ENCODE results near the gene CLDN9.

The CLDN9 gene

DNA sequence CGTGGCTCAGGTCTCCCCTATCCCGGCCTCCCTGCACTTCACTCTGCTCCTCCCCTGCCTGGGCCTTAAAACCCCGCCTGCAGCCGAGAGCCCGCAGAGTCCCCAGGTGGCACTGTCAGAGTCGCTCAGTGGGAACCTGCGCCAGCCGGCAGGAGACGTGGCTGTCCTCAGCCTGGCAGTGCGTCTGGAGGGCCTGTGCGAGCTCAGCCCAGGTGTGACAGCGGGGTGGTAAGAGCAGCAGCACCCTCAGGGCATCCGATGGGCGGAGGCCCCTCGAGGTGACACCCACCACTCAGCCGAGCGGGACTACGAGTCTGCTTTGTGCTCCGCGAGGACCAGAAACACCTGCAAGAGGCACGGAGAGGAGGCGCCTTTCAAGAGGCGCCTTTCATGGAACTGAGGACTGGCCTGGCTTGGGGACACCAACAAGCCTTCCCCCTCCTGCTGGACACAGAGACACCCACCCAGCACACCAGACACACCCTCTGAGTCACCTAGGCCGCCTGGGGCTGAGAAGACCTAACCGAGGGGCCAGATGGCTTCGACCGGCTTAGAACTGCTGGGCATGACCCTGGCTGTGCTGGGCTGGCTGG is at the start of gene CLDN9:
Gene CLDN9, plus strand, starts transcription at position 96 of the 593 bp plus-strand sequence. Its CDS starts 440 bp downstream, at position 536.
- DNase-seq, result peak; percentile 29

DNA sequence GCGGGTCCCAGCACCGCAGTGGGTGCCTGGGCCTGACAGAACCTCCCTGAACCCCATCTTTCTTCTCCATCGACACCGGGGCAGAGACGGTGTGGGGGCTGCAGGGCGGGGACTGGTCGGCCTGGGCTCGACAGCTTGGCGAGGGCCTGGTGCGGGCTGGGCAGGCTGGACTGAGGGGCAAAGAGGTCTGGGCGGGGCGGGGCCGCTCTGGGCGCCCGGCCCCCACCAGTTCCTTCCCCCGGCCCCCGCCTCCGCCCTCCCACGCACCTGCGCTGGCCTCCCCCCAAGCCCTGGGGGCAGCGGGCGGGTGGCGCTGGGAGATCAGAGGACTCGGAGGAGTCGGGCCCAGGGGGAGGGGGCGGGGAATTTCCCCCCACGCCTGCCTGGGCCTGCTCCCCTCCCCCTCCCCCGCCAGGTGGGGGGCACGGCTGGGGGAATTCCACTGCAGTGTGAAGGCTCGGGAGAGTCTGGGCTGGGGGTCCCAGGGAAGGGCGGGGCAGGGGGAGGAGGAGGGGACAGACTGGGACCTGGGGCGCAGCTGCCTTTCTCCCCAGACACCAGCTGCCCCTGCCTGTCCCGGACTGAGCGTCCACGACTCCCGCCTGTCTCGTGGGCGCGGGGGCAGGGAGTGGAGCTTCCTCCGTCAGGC is 49.5 kb upstream of the CLDN9 start:
- no peak for DNase-seq

- DNase-seq, result peak; percentile 44
Measured at GRCh38 chr16:2963723-2964474, 48.8 kb upstream of the CLDN9 start, which contains the start of gene KREMEN2. KREMEN2 (plus strand) TSS chr16:2964275; CDS start chr16:2964521, 246 bp downstream.

DNA sequence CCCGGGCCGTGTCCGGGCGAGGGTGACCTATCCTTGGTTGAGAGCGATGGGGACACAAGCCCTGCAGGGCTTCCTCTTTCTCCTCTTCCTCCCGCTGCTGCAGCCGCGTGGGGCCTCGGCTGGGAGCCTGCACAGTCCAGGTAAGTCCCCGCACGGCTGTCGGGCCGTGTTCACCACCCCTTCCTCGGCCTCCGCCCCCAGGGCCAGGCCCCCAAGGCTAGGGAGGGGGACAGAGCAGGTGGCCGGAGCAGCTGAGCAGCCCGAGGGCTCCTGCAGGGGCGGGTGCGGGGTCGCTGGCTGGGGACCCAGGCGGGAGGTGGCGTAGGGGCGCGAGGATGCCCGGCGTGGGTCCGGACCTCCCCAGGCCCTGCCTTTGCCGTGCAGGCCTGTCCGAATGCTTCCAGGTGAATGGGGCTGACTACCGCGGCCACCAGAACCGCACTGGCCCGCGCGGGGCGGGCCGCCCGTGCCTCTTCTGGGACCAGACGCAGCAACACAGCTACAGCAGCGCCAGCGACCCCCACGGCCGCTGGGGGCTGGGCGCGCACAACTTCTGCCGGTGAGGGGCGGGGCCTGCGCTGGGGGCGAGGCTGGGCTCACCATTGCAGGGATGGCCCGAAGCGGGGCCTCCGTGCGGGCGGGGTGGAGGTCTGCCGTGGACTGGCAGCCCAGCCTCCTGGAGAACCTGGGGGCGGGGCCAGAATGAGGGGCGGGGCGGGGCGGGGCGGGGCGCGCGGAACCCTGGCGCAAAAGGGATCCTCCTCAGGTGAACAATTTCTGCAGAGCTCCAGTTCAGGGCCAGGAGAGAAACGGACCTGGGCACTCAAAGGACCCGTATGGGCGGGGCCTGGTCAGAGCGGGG is 48.0 kb upstream of the CLDN9 start:
- DNase-seq, result peak; percentile 73

- DNase-seq, result no peak
Measured at GRCh38 chr16:2966043-2966807, 46.5 kb upstream of the CLDN9 start.

GRCh38 chr16:2966808-2967191 is 45.9 kb upstream of the CLDN9 start:
- DNase-seq, result peak; percentile 14

DNA sequence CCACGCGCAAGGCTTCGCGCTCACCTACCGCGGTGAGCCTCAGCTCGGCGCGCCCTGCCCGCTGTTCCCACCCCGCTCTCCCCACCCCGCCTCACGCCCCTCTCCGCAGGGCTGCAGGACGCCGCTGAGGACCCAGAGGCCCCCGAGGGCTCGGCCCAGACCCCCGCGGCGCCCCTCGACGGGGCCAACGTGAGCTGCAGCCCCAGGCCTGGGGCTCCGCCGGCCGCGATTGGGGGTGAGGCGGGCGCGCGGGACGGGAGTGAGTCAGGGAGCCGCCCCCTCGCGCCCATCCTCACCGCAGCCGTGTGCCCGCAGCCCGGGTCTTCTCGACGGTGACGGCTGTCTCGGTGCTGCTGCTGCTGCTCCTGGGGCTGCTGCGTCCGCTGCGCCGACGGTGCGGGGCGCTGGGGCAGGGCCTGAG is 45.5 kb upstream of the CLDN9 start:
- no peak for DNase-seq

DNA sequence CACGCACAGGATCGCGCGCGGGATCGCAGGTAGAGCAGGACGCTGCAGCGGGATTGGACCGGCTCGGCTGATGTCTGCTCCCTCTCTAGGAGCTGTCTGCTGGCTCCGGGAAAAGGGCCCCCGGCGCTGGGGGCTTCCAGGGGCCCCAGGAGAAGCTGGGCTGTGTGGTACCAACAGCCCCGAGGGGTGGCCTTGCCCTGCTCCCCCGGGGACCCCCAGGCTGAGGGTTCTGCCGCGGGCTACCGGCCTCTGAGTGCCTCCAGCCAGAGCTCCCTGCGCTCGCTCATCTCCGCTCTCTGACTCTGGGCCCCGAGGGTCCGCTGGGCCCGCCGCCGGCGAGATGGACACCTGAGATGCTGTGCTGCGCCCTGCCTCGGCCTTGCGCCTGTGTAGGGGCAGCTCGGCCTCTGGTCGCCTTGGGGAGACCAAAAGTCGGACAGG is 45.0 kb upstream of the CLDN9 start:
- no peak for DNase-seq

DNA sequence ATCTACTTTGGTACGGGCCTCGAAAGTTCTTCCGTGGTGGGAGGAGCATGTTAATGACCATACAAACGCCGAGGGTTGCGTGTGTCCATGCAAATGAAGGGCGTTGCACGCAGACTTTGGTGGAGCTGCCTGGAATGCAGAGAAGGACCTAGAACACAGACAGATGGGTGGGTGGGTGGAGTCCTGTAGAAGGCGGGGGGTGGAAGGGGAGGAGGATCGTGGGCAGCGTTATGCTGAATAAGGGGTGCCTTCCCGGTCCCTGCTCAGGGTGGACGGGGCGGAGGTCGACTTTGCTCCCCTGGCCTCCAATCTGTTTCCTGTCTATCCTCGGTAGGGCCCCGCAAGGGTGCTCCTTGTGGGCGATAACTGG is 44.4 kb upstream of the CLDN9 start:
- DNase-seq, result no peak

DNA sequence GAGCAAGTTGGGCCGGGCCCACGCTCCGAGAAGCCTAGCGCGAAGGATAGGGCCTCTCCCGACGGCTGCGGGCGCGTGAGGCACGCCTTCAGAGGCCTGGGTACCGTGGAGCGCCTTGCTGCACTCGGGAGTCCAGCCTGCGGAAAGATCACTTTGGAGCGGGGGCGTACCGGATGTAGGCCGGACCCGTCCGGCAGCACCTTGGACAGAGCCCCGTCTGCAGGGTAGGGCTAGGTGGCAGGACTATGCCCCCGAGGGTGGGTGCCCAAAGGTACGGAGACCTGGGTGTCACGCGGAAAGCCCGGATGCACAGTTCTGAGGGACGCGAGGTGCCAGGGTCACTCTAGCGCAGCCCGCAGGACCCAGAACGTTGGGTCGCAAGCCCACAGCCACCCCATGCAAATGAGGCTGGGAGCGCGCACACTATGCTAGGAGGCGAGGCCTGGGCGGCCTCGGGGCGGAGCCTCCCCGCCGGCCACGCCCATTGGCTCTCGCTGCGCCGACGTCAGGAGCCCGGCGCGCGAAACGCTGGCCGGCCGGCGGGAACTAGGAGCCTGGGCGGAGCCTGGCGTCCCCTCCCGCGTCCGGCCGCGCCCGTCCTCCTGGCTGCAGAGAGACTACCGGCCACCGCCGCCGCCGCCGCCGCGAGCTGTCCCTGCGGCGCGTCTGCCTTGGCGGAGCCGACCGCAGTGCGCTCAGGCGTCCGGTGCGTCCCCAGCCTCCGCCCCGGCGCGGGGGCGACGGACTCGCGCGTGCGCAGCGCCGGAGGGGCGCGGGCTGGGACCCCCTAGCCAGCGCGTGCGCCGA is 43.8 kb upstream of the CLDN9 start, which contains the start of gene PAQR4:
Gene PAQR4, plus strand, starts transcription at position 611 of the 807 bp plus-strand sequence. CDS start 327 bp downstream, outside the sequence.
- peak; percentile 83 for DNase-seq

DNA sequence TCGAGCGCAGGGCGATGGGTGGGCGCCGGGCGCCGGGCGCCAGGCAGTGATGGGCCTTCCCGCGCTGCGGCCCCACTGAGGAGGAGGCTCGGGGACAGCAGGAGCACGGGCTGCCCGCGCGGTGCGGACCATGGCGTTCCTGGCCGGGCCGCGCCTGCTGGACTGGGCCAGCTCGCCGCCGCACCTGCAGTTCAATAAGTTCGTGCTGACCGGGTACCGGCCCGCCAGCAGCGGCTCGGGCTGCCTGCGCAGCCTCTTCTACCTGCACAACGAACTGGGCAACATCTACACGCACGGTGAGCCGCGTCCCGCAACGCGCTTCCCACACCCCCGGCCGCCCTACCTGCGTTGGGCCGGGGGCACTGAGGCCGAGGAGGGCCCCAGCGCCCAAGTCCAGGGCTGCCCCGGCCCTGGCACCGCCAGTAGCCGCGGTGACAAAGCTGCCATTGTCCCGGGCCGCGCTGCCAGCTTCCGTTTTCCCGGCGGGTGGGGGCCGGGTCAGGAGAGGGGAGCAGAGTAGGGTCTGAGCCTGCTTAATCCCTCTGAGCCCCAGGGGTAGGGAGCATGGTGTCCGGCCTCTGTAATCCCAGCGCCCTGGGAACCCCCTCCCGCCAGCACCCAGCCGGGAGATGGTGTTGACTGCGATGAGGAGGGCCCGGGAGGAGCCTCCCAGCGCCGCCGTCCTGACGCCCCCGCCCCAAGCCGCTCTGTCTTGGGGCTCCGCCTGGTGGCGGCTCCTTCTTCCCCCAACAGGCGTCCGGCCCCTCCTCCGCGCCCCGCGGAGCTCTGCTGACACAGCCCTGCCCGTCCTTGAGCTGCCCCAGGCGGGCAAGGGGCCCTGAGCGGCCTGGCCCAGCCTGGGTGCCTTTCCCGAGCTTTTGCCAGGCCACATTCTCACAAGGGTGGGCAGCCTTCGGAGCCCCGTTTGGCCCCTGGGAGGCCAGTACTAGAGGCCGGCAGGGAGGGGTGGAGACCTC is 42.9 kb upstream of the CLDN9 start:
- DNase-seq, result peak; percentile 68

DNA sequence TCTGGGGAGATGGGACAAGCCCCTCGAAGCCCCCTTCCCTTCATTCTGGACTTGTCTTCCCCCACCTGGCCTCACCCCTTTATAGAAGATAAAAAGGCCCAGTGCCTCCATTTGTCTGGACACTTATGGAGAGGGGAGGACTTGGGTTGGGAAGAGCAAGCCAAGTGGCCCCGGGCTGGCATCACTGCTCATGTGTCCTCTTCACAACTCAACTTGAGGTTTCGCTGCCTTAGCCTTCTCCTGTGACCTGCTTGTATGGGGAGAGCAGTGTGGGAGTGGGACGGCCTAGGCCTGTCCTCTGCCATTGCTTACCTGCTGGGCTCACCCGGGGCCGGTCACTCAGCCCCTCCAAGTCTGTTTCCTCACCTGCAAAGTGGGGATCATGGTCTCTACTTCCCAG is 42.2 kb upstream of the CLDN9 start:
- no peak for DNase-seq

DNA sequence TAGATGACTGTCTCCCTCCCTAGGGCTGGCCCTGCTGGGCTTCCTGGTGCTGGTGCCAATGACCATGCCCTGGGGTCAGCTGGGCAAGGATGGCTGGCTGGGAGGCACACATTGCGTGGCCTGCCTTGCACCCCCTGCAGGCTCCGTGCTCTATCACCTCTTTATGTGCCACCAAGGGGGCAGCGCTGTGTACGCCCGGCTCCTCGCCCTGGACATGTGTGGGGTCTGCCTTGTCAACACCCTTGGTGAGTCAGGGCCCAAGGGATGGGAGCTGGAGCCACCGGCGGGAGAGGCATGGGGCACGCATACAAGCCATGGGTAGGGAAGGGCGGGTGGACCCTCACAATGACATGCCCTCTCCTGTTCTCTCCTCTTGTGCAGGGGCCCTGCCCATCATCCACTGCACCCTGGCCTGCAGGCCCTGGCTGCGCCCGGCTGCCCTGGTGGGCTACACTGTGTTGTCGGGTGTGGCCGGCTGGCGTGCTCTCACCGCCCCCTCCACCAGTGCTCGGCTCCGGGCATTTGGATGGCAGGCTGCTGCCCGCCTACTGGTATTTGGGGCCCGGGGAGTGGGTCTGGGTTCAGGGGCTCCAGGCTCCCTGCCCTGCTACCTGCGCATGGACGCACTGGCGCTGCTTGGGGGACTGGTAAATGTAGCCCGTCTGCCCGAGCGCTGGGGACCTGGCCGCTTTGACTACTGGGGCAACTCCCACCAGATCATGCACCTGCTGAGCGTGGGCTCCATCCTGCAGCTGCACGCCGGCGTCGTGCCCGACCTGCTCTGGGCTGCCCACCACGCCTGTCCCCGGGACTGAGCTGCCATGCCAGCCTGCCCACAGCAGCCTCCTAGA is 41.4 kb upstream of the CLDN9 start:
- no peak for DNase-seq

GRCh38 chr16:2971985-2972784 is 40.5 kb upstream of the CLDN9 start:
- no peak for DNase-seq

DNA sequence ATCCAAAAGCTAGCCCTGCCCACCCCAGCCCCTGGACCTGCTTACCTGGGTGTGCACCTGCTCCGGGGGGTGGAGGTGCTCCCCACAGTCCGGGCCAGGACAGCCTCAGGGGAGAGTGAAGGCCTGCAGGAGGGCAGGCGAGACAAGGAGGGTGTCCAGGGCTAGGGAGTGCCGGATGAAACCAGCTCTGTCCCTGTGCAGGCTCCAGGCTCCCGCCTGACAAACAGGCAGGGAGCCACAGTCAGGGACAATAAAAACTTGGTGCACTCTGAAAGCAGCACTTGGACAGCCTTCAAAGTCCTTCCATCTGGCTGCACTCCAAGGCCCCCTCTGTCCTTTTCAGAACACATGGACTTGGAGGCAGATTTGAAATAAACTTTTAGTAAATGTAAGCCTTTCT is 39.6 kb upstream of the CLDN9 start:
- no peak for DNase-seq

DNA sequence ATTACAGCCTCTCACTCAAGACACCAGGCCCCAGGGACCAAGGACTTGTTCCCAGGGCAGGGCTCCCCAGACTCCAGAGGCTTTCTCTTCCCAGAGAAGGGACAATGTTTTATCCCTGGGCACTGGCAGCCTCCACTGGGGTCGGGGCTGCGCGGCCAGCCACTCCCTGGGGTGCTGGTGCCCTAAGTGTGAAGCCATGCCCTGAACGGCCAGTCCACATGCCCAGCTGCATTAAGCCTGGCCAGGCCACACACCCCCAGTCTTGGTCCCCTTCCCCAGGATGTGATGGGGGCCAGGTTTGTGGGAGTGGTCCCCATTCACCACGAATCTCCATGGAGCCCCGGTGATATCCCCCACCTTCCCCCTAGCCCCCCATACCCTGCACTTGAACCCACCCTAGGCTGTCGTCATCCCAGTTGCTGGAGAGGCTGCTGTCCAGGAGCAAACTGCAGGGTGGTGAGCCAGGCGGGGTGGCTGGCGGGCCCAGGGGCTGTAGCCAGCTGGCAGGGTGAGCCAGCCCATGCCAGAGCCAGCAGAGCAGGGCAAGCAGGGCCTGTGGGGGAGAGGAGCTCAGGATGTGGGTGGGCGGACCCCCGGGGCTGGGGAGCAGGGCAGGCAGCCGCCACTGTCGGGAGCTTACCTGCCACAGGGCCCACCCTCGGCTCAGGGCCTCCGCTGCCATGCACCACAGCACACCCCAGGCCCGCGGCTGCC is 39.0 kb upstream of the CLDN9 start:
- no peak for DNase-seq

DNA sequence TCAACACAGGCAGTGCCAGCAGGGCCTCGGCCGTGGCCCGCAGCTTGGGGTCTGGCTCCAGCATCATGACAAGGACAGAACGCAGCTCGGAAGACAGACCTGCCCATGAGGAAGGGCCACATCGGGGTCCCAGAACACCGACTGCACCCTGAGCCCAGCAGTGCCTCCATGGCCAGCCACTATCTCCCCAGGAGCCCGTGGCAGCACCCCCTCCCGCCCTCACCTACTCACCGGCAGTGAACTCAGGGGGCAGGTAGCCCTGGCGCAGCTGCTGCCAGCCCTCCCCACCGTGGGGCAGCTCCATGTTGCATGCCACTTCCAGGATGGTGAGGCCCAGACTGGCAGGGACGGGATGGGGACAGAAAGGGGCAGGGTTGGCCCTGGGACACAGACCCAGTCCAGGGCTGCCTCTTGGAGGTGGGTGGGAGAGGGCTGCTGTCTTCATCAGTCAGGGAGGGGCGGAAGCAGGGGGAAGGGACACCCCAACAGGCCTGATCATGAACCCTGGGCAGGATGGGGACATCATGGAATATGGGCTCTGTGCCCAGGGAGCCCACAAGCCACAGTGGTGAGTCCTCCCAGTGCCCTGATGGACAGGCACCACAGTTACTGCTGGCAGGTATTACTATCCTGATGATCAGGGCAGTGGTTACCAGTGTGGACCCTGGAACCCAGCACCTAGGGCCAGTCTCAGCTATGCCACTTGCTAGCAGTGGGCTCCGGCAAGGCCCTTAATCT is 38.2 kb upstream of the CLDN9 start:
- DNase-seq, result no peak
